GM12878 (cell line): ENCODE measurements around the gene KRTAP5-7. TPM values are rescaled to one million over a fixed set of nuclear protein-coding genes. Genes with fewer than 3 reads are reported as not detected.

Experiments used
- CBX5 ChIP-seq: sonication (generic); IDR thresholded peaks from 2 replicates; pipeline ENCODE4 v1.6.1; 2016; ENCODE audit warnings: low read depth, moderate library complexity, mild to moderate bottlenecking, inconsistent platforms
- CEBPB ChIP-seq, 2 experiments: fragments of 150-350 bp in 1 of 2; IDR thresholded peaks; 2 replicates each; pipeline ENCODE4 v1.6.1; 2012 to 2014; ENCODE audit warnings: low read depth in 2 of 2, low read length in 2 of 2, borderline replicate concordance in 1 of 2, inconsistent platforms in 1 of 2
- CTCF ChIP-seq, 3 experiments: IDR thresholded peaks in 2 of 3; conservative IDR thresholded peaks in 1 of 3; 2 replicates each; pipeline ENCODE4 v1.5.1; 2011; ENCODE audit warnings: low read depth in 3 of 3, low read length in 3 of 3, mild to moderate bottlenecking in 3 of 3, control low read depth in 2 of 3, moderate library complexity in 2 of 3, inconsistent platforms in 1 of 3, mixed read lengths in 1 of 3; ENCODE audit not compliant: control insufficient read depth in 2 of 3, insufficient read depth in 1 of 3; ENCODE audit errors: extremely low read depth in 1 of 3
- ELK1 ChIP-seq: IDR thresholded peaks from 2 replicates; pipeline ENCODE4 v1.6.1; 2012; ENCODE audit warnings: low read depth, low read length, improper control_type of control experiment
- PBX3 ChIP-seq: IDR thresholded peaks from 2 replicates; pipeline ENCODE4 v1.6.1; 2011; ENCODE audit warnings: mild to moderate bottlenecking, low read depth, low read length, moderate library complexity; ENCODE audit not compliant: insufficient replicate concordance
- WRNIP1 ChIP-seq: IDR thresholded peaks from 2 replicates; pipeline ENCODE4 v1.6.1; 2011; ENCODE audit warnings: low read depth, low read length, improper control_type of control experiment, borderline replicate concordance
- ZBTB33 ChIP-seq: fragments of 450-650 bp; IDR thresholded peaks from 2 replicates; pipeline ENCODE4 v1.6.1; 2017; ENCODE audit warnings: mild to moderate bottlenecking
- polyA plus RNA-seq, 11 experiments: library from polyadenylated mRNA; depleted of rRNA in 4 of 11; unstranded in 6 of 11; stranded (reverse) in 5 of 11; fragments of >200 nt; fragmentation: Nextera tagmentation in 4 of 11; fragmentation: Illumina TruSeq in 1 of 11; extraction: Ambion mirVana in 4 of 11; extraction: Trizol in 1 of 11; gene quantifications; 1 replicate in 1 of 11; 2 replicates in 10 of 11; pipeline versions ENCODE4 v1.2.1 to v1.2.3, GENCODE V29; 2011 to 2016; ENCODE audit warnings: inconsistent platforms in 2 of 11, missing spikeins in 2 of 11, low read depth in 1 of 11
- total RNA-seq, 4 experiments: library from RNA; depleted of rRNA in 3 of 4; stranded (reverse); fragments of >200 nt in 3 of 4; fragmentation: Illumina TruSeq in 1 of 4; extraction: Trizol in 1 of 4; gene quantifications; 2 replicates each; pipeline versions ENCODE4 v1.2.1 to v1.2.3, GENCODE V29; 2013 to 2021

The KRTAP5-7 gene
- total and polyA plus RNA-seq, 10 of the 15 experiments (the other 5 are each of a cell fraction or from before 2014, with no cell fraction given): 0.07 to 0.23 (median 0.19) TPM; not detected in 6

GRCh38 chr11:71543866-71544265, 16.8 kb downstream of the KRTAP5-7 start (continued):
- TF ChIP-seq PBX3 (no peak), CTCF (IDR thresholded peaks at IDR 0.05 in 2 of 3, conservative IDR thresholded peaks at IDR 0.05 in 1 of 3; ENCODE audit: control insufficient read depth in 2 of 3, extremely low read depth in 1 of 3, insufficient read depth in 1 of 3, low read depth in 3 of 3, low read length in 3 of 3) (no peak), CBX5 (no peak), CEBPB (IDR thresholded peaks at IDR 0.05; ENCODE audit: borderline replicate concordance in 1 of 2, low read depth in 2 of 2, low read length in 2 of 2) (no peak), ZBTB33 (no peak), WRNIP1 (no peak), ELK1 (no peak)
